Urinary bladder (tissue), 4 donors: ENCODE measurements around the gene RPL34. TPM values are rescaled to one million over a fixed set of nuclear protein-coding genes. Genes with fewer than 3 reads are reported as not detected.
A peak's percentile ranks its signal among the peaks of the same experiment; 100 is the strongest.
"Not testable (repeated sequence)": the region's sequence is repeated elsewhere in the genome, so short reads cannot be mapped to it uniquely, and the experiment has no call there.

Experiments
- DNase-seq: peaks from one replicate; pipeline ENCODE4 v3.0.0-alpha.2; 2015; ENCODE audit errors: extremely low spot score
- H3K27ac ChIP-seq: one replicate; pipeline ENCODE4 v1.5.1; 2013; ENCODE audit warnings: low read depth, mild to moderate bottlenecking, moderate library complexity
- H3K36me3 ChIP-seq: one replicate; pipeline ENCODE4 v1.6.1; 2013; ENCODE audit warnings: mild to moderate bottlenecking, moderate library complexity; ENCODE audit not compliant: insufficient read depth
- H3K4me1 ChIP-seq: one replicate; pipeline ENCODE4 v1.6.1; 2013; ENCODE audit warnings: mild to moderate bottlenecking, moderate library complexity; ENCODE audit not compliant: insufficient read depth
- H3K4me3 ChIP-seq: one replicate; pipeline ENCODE4 v1.5.1; 2013; ENCODE audit warnings: low read depth, low read length
- WGBS: extraction: QIAGEN DNeasy Blood & Tissue Kit; methylation state at CpG from one replicate; pipeline ENCODE4 v1.1.7; 2013; 5-methylcytosine and 5-hydroxymethylcytosine counted together
- polyA plus RNA-seq: library from polyadenylated mRNA; stranded (reverse); fragments of 200-250 nt; gene quantifications from one replicate; pipeline ENCODE4 v1.2.3, GENCODE V29; 2013
- total RNA-seq: library from RNA; depleted of rRNA; stranded (reverse); fragments of >200 nt; gene quantifications from one replicate; pipeline ENCODE4 v1.2.3, GENCODE V29; 2014
- donor health status: healthy with polysubstance abuse.
- donor health status: healthy.

RPL34 gene
- total RNA-seq (2,015 TPM), polyA plus RNA-seq (3,590 TPM)

- H3K4me1 ChIP-seq = no peaks in the 10 kb centered on the region
- H3K4me3 ChIP-seq = peak within 1 kb of the TSS; percentile 51
- H3K36me3 ChIP-seq = peaks cover 5% of the 10 kb centered on the region
- DNase-seq = peak; percentile 98
- H3K27ac ChIP-seq = peak within 1 kb of the TSS; percentile 83
- WGBS = under 1% methylated on average over 32 of the region's 32 CpGs
These were observed at the start of gene RPL34 for GRCh38 chr4:108620101-108620932. Gene RPL34 (plus strand): TSS chr4:108620576. CDS start chr4:108621960, 1,384 bp downstream.

DNA sequence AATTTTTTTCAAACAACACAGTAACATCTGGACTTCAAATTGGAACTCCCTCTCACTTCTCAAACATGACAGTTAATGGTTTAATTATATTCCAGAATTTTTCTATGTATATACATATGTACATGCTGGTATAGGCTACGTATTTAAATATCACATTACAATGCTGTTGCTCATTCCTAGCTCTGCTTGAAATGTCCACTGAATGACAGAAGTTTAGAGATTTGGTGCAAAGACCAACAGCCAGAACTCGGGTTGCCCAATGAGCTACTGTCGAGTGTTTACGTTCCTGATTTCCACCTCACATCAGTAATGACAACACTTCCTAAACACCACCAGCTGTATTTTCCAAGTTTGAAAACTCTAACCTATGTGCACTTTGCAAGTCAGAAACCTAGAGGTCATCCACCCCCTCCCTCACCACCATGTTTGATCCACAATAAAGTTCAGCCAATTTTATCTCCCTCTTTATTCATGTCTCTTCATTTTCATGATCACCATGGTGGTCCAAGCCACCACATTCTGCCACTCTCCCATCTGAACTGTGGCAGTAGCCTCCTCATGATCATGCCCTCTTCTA, 49.3 kb upstream of the RPL34 start:
- 51% methylated on average over 4 of the region's 4 CpGs for WGBS
- no peak overlapping the region for H3K27ac ChIP-seq

GRCh38 chr4:108574402-108574801, 46.0 kb upstream of the RPL34 start:
- Histone ChIP-seq H3K36me3 (no peaks in the 10 kb centered on the region), H3K4me3 (no peak overlapping the region), H3K4me1 (no peaks in the 10 kb centered on the region), H3K27ac (no peak overlapping the region)
- no peak for DNase-seq
- 74% methylated on average over 3 of the region's 3 CpGs for WGBS

More for the DNA sequence above, 49.3 kb upstream of the RPL34 start:
- H3K36me3 ChIP-seq = no peaks in the 10 kb centered on the region
- DNase-seq = no peak
- H3K4me1 ChIP-seq = no peaks in the 10 kb centered on the region
- H3K4me3 ChIP-seq = no peak overlapping the region

DNA sequence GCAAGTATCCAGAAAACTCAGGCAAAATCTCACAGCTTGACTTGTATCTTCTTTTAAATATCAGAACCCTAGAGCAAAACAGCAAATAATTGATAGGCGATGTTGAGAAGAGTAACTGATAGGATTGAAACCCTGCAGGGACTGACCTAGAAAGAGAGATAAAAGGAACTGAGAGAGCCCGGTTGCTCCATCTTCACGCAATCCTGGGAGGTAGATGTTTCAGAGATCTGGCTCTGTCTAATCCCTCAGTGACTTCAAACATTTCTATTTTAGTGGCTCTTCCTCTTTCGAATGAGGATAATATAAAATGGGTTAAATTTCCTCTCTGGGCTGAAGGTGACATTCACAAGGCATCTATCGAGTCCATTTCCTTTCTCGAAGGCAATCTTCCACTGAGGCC, 39.3 kb upstream of the RPL34 start:
- H3K4me1 ChIP-seq = no peaks in the 10 kb centered on the region
- WGBS = 53% methylated on average over 6 of the region's 6 CpGs

GRCh38 chr4:108586778-108587177, 33.6 kb upstream of the RPL34 start:
- WGBS = 62% methylated on average over 3 of the region's 3 CpGs
- Histone ChIP-seq H3K4me1 (no peaks in the 10 kb centered on the region), H3K27ac (no peak overlapping the region), H3K4me3 (no peak overlapping the region), H3K36me3 (no peaks in the 10 kb centered on the region)
- DNase-seq = no peak

More for the DNA sequence above, 39.3 kb upstream of the RPL34 start:
- no peak for DNase-seq
- Histone ChIP-seq H3K36me3 (no peaks in the 10 kb centered on the region), H3K4me3 (no peak overlapping the region), H3K27ac (no peak overlapping the region)

DNA sequence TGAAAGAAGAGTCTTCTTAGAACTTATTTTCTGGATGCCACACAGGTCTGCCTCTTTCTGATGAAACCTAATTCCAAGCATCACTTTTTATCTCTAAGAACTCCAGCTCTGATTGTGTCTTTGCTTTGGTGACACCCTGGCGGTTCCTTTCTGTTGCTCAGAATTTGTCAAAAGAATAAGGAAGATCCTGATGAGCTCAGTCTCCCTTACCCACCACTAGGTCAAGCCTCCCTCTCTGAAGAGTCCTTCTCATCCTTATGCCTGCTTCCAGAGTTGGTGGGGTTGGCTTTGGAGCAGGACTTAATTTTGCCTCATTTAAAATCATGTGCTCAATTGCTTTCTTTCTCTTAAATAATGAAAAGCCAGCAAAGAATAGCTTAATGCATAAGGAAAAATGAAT, 31.5 kb upstream of the RPL34 start:
- no peak overlapping the region for H3K4me3 ChIP-seq
- H3K4me1 ChIP-seq = no peaks in the 10 kb centered on the region
- no peaks in the 10 kb centered on the region for H3K36me3 ChIP-seq
- H3K27ac ChIP-seq = no peak overlapping the region
- 72% methylated on average over 1 of the region's 1 CpG for WGBS
- DNase-seq = no peak

GRCh38 chr4:108589961-108590360, 30.4 kb upstream of the RPL34 start:
- WGBS = 67% methylated on average over 2 of the region's 2 CpGs
- peaks cover 3% of the 10 kb centered on the region for H3K36me3 ChIP-seq
- no peak overlapping the region for H3K4me3 ChIP-seq
- H3K4me1 ChIP-seq = no peaks in the 10 kb centered on the region
- DNase-seq = no peak
- H3K27ac ChIP-seq = no peak overlapping the region

- no peak overlapping the region for H3K27ac ChIP-seq
- 91% methylated on average over 1 of the region's 1 CpG for WGBS
- DNase-seq = no peak
- no peaks in the 10 kb centered on the region for H3K4me1 ChIP-seq
- no peak overlapping the region for H3K4me3 ChIP-seq
- H3K36me3 ChIP-seq = peaks cover 3% of the 10 kb centered on the region
These were observed 29.6 kb upstream of the RPL34 start for GRCh38 chr4:108590776-108591175.

- DNase-seq = no peak
- Histone ChIP-seq H3K36me3 (peaks cover 3% of the 10 kb centered on the region), H3K4me3 (no peak overlapping the region), H3K4me1 (no peaks in the 10 kb centered on the region), H3K27ac (no peak overlapping the region)
- WGBS = 49% methylated on average over 2 of the region's 2 CpGs
These were observed 27.7 kb upstream of the RPL34 start for GRCh38 chr4:108592674-108592986.

DNA sequence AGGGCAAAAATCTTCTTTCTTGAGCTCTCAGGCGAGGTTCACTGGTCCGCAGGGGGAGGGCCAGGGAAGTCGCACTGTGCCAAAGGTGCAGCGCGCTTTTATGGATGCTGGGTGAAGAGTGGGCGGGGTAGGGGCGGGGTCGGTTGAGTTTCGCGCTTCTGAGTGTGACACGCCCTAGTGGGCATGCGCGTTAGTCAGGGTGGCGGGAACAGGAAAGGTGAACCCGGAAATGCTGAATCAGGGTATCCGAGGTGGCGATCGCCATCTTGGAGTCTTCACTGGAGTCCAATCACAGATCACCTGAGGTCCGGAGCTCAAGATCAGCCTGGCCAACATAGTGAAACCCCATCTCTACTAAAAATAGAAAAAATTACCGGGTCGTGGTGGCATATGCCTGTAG, 26.1 kb upstream of the RPL34 start:
- DNase-seq, H3K4me3 ChIP-seq, H3K36me3 ChIP-seq, H3K4me1 ChIP-seq, H3K27ac ChIP-seq: not testable (repeated sequence)
- WGBS = 98% methylated on average over 21 of the region's 21 CpGs

- peaks cover 3% of the 10 kb centered on the region for H3K36me3 ChIP-seq
- H3K4me1 ChIP-seq = no peaks in the 10 kb centered on the region
- no peak for DNase-seq
- WGBS = 91% methylated on average over 1 of the region's 1 CpG
- no peak overlapping the region for H3K27ac ChIP-seq
- H3K4me3 ChIP-seq = no peak overlapping the region
These were observed 24.0 kb upstream of the RPL34 start for GRCh38 chr4:108596344-108596743.

- H3K36me3 ChIP-seq = no peaks in the 10 kb centered on the region
- no peak overlapping the region for H3K27ac ChIP-seq
- H3K4me3 ChIP-seq = no peak overlapping the region
- no peak for DNase-seq
- no peaks in the 10 kb centered on the region for H3K4me1 ChIP-seq
- WGBS = 73% methylated on average over 3 of the region's 3 CpGs
These were observed 19.3 kb upstream of the RPL34 start for GRCh38 chr4:108601106-108601505.

- H3K36me3 ChIP-seq = no peaks in the 10 kb centered on the region
- no peaks in the 10 kb centered on the region for H3K4me1 ChIP-seq
- DNase-seq = no peak
- H3K4me3 ChIP-seq = no peak overlapping the region
- H3K27ac ChIP-seq = no peak overlapping the region
- 73% methylated on average over 1 of the region's 1 CpG for WGBS
These were observed 18.8 kb upstream of the RPL34 start for GRCh38 chr4:108601532-108601931.

GRCh38 chr4:108602163-108602562, 18.2 kb upstream of the RPL34 start:
- Histone ChIP-seq H3K36me3 (no peaks in the 10 kb centered on the region), H3K4me1 (no peaks in the 10 kb centered on the region), H3K27ac (no peak overlapping the region), H3K4me3 (no peak overlapping the region)
- no peak for DNase-seq
- 82% methylated on average over 3 of the region's 3 CpGs for WGBS
